ENCODE measurements around the gene ASPM.
"Not testable (repeated sequence)": the region's sequence is repeated elsewhere in the genome, so short reads cannot be mapped to it uniquely, and the experiment has no call there.

GRCh38 chr1:197034631-197035339, 111.7 kb downstream of the ASPM start:
- not testable (repeated sequence) for TF ChIP-seq POLR2A, CTCF (IDR thresholded peaks at IDR 0.05)
